RWPE2 (cell line): ENCODE results near the gene CENPP.

Experiments
- ATAC-seq: fragments of 200-7000 bp; cut with Tn5 transposase; 3 replicates; pipeline ENCODE4 v1.9.1; 2021; ENCODE audit warnings: low read depth
- DNase-seq: peaks from one replicate; pipeline ENCODE4 v3.0.0-alpha.2; 2020; ENCODE audit warnings: low spot score
- H3K27ac ChIP-seq: fragments of 450-650 bp; 2 replicates; pipeline ENCODE4 v1.5.1; 2017; ENCODE audit warnings: mild to moderate bottlenecking; ENCODE audit not compliant: poor library complexity, severe bottlenecking
- H3K27me3 ChIP-seq: fragments of 250-450 bp; sonication (Bioruptor Pico); 2 replicates; pipeline ENCODE4 v1.5.1; 2021; ENCODE audit warnings: mild to moderate bottlenecking, moderate library complexity; ENCODE audit not compliant: insufficient read depth, poor library complexity, severe bottlenecking
- H3K36me3 ChIP-seq: fragments of 250-450 bp; sonication (Bioruptor Pico); 2 replicates; pipeline ENCODE4 v1.5.1; 2020; ENCODE audit warnings: low read depth, mild to moderate bottlenecking, moderate library complexity
- H3K4me1 ChIP-seq: fragments of 250-450 bp; sonication (Bioruptor Pico); 2 replicates; pipeline ENCODE4 v1.5.1; 2021; ENCODE audit warnings: mild to moderate bottlenecking, moderate library complexity; ENCODE audit not compliant: insufficient read depth, poor library complexity, severe bottlenecking
- H3K4me3 ChIP-seq: fragments of 250-450 bp; sonication (Bioruptor Pico); 2 replicates; pipeline ENCODE4 v1.5.1; 2021; ENCODE audit warnings: mild to moderate bottlenecking, moderate library complexity; ENCODE audit not compliant: severe bottlenecking
- H3K9me3 ChIP-seq: fragments of 250-450 bp; sonication (Bioruptor Pico); 2 replicates; pipeline ENCODE4 v1.5.1; 2021; ENCODE audit warnings: mild to moderate bottlenecking, moderate library complexity; ENCODE audit not compliant: severe bottlenecking
- TF ChIP-seq, protein P1 (sequence below): fragments of 450-650 bp; IDR thresholded peaks from one replicate; pipeline ENCODE4 v1.5.1; 2017; ENCODE audit warnings: mild to moderate bottlenecking, moderate library complexity; ENCODE audit not compliant: poor library complexity, severe bottlenecking

The CENPP gene

DNA sequence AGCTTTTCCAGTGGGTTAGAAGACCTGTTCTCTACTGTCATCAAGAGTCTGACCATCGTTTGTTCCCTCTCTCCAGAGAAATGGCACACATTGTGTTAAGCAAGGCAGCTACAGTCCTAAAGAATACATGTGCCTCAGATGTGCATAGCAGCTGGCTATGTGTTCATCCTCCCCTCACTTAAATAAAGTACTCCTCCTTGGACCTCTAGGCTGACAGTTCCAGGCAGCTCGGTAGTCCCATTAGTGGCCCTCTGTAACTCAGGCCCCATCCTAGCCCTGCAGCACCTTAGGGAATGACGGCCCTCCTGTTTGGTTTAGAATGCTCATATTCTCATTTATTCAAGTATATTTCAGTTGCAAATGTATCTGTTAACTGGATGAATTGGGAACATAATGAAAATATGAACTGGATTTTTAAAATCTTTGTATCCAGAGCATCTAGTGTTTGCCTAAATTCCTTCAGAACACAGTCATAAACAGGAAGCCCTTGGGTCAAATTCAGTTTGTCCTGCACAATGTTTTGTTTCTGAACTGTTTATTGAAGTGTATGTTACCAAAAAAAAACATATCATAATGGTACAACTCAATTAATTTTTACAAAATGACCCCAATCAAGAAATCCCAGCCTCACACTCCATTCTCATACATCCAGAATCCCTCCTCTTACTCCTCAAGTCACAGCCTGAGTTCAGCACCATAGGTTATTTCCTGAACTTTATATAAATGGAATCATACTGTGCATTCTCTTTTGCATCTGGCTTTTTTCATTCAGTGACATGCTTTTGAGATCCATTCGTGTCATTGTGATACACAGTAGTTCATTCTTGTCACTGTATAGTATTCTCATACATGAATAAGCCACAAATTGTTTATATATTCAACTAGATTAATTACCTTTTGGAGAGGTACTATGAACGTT is 158.1 kb downstream of the CENPP start:
- H3K9me3 ChIP-seq = no peaks in the 10 kb centered on the region
- H3K27me3 ChIP-seq = no peaks in the 10 kb centered on the region
- no peak overlapping the region for H3K4me3 ChIP-seq
- H3K27ac ChIP-seq = no peak overlapping the region
- DNase-seq (no peak), ATAC-seq (no peak)
- H3K36me3 ChIP-seq = no peaks in the 10 kb centered on the region
- peaks cover 18% of the 10 kb centered on the region for H3K4me1 ChIP-seq
- TF ChIP-seq, protein P1, sequence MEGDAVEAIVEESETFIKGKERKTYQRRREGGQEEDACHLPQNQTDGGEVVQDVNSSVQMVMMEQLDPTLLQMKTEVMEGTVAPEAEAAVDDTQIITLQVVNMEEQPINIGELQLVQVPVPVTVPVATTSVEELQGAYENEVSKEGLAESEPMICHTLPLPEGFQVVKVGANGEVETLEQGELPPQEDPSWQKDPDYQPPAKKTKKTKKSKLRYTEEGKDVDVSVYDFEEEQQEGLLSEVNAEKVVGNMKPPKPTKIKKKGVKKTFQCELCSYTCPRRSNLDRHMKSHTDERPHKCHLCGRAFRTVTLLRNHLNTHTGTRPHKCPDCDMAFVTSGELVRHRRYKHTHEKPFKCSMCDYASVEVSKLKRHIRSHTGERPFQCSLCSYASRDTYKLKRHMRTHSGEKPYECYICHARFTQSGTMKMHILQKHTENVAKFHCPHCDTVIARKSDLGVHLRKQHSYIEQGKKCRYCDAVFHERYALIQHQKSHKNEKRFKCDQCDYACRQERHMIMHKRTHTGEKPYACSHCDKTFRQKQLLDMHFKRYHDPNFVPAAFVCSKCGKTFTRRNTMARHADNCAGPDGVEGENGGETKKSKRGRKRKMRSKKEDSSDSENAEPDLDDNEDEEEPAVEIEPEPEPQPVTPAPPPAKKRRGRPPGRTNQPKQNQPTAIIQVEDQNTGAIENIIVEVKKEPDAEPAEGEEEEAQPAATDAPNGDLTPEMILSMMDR = no peak

GRCh38 chr9:92484563-92484962 is 158.8 kb downstream of the CENPP start:
- H3K36me3 ChIP-seq = no peaks in the 10 kb centered on the region
- TF ChIP-seq, protein P1 = no peak
- no peak overlapping the region for H3K27ac ChIP-seq
- no peak for ATAC-seq
- DNase-seq = no peak
- H3K9me3 ChIP-seq = no peaks in the 10 kb centered on the region
- peaks cover 18% of the 10 kb centered on the region for H3K4me1 ChIP-seq
- no peaks in the 10 kb centered on the region for H3K27me3 ChIP-seq
- no peak overlapping the region for H3K4me3 ChIP-seq

- H3K36me3 ChIP-seq = no peaks in the 10 kb centered on the region
- H3K27me3 ChIP-seq = no peaks in the 10 kb centered on the region
- peaks cover 5% of the 10 kb centered on the region for H3K4me1 ChIP-seq
- no peak for DNase-seq
- no peak overlapping the region for H3K27ac ChIP-seq
- no peak overlapping the region for H3K4me3 ChIP-seq
- TF ChIP-seq, protein P1 = no peak
- no peaks in the 10 kb centered on the region for H3K9me3 ChIP-seq
- ATAC-seq = no peak
Measured at GRCh38 chr9:92486371-92486770, 160.6 kb downstream of the CENPP start.

DNA sequence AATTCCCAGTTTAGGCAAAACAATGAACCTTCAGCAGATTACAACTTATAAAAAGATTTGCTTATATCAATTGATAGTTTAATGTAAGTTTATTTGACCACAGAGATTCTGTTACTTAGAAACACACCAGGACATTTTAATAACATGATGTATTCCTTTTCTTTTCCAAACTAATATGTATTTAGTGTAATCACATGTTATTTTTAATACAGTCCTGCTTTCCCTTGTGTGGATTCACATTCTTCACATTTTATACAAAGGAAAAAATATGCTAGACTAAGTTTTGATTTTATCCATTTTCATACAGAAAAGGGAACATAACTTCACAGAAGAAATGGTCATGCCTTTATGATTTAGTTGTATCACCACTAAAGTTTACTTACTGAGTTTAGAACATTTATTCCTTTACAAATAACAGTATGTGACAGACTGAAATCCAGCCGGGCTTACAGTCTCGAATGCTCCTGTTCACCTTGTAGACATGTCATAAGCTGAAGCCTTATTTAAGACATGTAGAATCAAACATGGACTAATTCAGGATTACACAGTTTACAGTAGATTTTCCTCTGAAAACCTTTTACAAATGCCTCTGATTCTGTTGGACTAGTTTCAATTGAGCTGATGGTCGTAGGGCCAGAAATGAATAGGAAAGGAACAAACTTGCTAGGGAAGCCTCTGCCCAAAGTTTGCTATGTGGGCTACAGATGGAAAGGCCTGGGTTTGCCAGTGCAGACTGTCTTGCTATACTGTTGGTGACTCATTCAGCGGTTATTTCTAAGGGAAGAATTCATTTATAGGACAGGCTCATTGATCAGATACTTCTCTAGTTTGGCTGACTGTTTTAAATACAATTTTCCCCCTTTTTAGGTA is 163.2 kb downstream of the CENPP start:
- Histone ChIP-seq H3K36me3 (no peaks in the 10 kb centered on the region), H3K9me3 (no peaks in the 10 kb centered on the region), H3K27me3 (no peaks in the 10 kb centered on the region), H3K4me3 (no peak overlapping the region), H3K4me1 (no peaks in the 10 kb centered on the region), H3K27ac (no peak overlapping the region)
- DNase-seq (no peak), ATAC-seq (peak; percentile 42; the same call in 1 of the 3 replicates)
- TF ChIP-seq, protein P1 = no peak
